GM21825 (cell line): ENCODE measurements around the gene IER3.

Source experiments
- ATAC-seq: cut with Tn5 transposase; IDR thresholded peaks from one replicate; pipeline ENCODE4 v1.9.1; 2021; ENCODE audit warnings: mild to moderate bottlenecking, moderate library complexity; ENCODE audit not compliant: unreplicated experiment

IER3 gene

DNA sequence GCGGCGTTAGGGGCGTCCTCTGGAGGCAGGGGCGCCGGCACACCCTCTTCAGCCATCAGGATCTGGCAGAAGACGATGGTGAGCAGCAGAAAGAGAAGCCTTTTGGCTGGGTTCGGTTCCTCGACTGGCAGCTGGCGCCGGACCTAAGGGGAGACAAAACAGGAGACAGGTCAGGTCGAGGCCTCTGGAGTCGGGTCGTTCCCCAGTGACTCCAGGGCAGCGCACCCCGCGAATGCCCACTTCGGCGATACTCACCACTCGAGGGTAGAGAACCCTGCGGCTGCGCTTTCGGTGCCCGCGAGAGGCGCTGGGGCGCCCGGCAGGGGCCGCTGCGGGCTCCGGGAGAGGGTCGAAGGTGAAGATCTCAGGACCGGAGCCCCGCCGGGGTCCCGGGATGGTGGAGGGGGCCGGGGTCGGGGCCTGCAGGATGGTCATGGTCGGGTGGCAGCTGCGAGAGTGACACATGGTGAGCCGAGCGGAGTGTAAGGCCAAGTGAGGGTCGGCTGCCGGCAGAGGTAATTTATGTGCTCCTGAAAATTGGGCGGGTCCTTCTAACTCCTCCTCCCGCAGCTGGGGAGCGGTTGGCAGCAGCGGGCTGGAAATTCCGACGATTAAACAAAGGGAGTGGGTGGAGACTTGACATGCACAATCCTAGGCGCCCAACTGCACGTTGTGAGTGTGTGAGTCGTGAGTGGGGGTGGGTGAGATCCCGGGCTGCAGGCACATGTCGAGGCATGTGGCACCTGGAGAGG lies at the start of gene IER3:
Gene IER3, minus strand, starts transcription at position 494 of the 752 bp plus-strand sequence. Its CDS starts 29 bp downstream, at position 465.
- peak; percentile 24 for ATAC-seq

- ATAC-seq = no peak
Observed at GRCh38 chr6:30793521-30794194, 49.3 kb upstream of the IER3 start.

DNA sequence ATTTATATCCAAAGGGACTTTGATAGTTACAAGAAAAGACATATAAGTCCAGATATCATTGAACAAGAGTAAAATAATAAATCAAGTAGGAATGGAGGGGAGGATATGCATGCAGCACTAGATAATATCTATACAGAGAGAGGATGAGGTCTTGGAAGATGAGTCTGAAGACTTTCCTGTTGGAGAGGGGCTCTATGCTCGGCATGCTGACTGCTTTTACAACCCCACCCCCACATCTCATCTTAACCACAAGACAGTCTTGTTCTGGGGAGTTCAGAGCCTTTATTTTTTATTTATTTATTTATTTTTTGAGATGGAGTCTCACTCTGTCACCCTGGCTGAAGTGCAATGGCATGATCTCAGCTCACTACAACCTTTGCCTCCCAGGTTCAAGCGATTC lies 48.4 kb upstream of the IER3 start:
- ATAC-seq = no peak

DNA sequence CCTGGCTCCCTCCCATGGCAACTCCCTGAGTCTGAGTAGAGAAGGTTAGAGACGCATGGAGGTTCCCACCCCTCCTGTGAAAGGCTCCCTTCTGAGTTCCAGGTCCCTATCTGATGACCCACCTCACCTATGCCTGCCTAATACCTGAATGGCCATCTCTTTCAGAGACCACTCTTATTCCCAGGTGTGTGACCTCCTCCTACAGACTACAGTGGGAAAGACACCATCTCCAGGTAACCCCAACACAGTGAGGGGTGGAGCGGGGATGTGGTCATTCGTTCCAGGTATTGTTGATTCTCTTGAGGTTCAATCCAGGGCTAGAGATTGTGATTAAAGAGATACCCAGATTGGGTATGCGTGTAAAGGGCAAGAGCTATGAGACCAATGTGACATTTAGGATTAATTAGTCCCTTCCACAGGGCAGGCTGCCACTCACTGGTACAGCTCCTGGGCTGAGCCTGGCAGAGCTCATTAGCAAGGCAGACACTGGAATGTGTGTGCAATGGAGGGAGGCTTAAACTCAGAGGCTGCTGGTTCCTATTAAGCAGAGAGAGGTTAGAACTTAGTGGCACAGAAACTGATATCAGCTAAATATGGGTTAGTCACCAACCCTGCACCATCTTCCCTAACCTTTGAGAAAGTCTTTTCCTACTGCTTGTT lies 46.5 kb upstream of the IER3 start:
- ATAC-seq = no peak

DNA sequence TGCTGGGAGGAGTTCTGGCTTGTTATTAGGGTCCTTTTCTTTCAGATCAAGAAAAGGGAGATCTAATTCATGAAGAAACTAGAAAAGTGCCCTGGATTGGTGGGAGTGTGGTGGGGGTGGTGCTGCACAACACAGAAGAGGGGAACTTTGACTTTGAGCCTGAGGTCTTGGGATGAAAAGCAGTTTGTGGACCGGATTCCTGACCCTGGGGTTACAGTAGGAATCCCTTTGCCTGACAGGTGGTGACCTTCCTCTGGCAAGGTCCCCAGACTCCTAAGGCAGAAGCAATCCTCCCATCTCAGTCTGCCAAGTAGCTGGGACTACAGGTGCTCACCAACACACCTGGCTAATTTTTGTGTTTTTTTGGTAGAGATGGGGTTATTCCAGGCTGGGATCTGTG lies 45.3 kb upstream of the IER3 start:
- ATAC-seq = no peak

GRCh38 chr6:30787954-30788353 lies 43.6 kb upstream of the IER3 start:
- ATAC-seq = no peak

DNA sequence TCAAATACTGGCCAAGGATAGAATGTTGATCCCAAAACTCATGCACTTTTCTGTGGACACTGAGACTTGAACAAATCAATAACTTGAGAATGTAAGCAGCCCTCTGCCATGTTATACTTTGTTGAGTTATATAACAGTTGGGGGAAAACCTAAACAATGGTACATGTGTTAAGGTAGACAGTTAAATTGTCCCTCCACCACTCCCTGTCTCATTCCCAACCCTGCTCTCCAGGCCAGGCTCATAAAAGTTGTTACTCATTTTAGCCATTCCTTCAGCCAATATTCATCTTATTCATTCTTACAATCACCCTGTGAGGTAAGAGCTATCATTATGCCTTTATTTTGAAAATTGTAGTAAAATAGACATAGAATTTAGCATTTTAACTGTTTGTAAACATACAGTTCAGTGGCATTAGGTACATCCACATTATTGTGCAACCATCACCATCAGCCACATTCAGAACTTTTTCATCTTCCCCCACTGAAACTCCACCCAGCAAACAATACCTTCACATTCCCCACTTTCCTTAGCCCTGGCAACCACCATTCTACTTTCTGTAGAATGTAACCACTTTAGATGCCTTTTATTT lies 38.2 kb upstream of the IER3 start:
- no peak for ATAC-seq

- peak; percentile 60 for ATAC-seq
Observed at GRCh38 chr6:30781743-30782424, 37.5 kb upstream of the IER3 start.

- ATAC-seq = no peak
Observed at GRCh38 chr6:30781395-30781742, 37.0 kb upstream of the IER3 start.

GRCh38 chr6:30780642-30780920 lies 36.2 kb upstream of the IER3 start:
- no peak for ATAC-seq

DNA sequence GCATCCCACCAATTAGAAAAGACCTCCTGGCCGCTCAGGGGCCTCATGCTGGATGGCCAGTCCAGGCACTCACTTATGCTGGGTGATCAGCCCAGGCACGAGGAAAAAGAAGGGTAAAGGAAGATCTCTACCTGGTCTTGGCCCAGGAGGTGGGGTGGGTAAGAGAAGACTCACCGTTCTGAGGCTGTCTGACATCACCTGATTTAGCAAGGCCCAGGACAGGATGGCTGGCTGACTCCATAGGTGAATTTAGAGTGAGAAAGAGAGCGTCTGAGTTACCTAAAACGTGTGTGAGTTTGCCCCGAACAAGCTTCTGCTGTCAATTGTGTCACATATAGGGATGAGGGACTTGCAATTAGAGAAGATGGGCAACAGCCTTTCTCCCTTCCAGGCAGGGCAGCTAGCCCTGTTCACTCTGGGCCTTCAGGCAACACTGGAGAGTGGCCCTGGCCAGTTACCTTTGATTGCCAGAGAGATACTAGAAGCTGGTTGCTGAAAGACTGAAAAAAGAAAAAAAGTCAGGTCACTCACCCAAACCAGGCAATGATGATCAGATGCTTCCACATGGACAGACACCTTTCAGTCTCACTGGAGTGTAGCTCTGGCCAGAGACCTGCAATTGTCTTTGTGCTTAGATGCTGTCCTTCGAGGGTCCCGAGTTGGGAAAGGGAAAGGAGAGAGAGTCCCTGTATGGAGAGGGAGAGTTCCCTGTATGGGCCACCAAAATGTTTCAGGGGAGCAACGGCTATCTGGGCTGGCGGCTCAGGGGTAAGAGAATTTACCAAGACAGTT lies 35.7 kb upstream of the IER3 start:
- ATAC-seq = no peak

GRCh38 chr6:30778001-30778635 lies 33.8 kb upstream of the IER3 start:
- ATAC-seq = no peak

DNA sequence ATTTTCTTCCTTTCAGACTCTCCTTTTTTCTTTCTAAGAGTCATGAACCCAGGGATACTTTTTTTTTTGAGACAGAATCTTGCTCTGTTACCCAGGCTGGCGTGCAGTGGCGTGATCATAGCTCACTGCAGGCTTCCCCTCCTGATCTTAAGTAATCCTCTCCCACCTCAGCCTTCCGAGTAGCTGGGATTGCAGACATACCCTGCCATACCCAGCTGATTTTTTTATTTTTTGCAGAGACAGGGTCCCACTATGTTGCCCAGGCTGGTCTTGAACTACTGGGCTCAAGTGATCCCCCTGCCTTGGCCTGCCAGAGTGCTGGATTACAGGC lies 32.8 kb upstream of the IER3 start:
- no peak for ATAC-seq

GRCh38 chr6:30776390-30777154 lies 32.2 kb upstream of the IER3 start:
- ATAC-seq = no peak

GRCh38 chr6:30775104-30775503 lies 30.8 kb upstream of the IER3 start:
- ATAC-seq = no peak

DNA sequence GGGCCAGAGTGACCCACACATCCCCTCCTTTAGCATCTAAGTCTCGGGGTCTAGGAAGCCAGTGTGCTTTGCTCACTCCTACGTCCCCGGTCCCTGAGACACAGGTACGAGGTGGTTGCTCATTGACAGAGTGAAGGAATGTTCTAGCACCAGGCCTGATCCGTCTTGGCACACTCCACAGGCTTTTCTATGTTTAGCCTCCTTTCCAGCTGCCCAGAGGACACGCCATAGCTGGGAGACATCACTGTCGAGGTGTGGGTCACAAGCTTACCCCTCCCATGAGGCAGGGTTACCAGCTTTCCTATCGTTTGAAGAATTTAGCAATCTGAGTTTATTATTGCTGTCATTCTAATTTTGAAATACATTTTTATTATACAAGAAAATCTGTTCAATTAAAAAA lies 30.4 kb upstream of the IER3 start:
- no peak for ATAC-seq

DNA sequence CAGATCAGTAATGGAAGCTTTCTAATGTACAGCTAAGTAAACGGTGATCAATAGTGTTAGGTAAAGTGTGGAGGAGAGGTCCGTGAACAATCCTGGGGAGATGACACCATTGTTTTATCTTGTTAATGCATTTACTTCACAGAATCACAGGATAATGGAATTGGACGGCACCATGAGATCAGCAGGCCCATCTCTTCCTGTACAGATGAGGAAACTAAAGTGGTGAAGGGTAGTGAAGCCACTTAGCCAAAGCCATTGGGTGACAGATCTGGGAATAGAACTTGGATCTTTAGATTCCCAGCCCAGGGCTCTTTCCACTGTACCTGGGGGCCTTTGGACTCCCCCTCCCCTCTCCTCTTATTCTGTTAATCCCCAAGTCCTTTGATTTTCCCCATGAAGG lies 26.2 kb upstream of the IER3 start:
- no peak for ATAC-seq

DNA sequence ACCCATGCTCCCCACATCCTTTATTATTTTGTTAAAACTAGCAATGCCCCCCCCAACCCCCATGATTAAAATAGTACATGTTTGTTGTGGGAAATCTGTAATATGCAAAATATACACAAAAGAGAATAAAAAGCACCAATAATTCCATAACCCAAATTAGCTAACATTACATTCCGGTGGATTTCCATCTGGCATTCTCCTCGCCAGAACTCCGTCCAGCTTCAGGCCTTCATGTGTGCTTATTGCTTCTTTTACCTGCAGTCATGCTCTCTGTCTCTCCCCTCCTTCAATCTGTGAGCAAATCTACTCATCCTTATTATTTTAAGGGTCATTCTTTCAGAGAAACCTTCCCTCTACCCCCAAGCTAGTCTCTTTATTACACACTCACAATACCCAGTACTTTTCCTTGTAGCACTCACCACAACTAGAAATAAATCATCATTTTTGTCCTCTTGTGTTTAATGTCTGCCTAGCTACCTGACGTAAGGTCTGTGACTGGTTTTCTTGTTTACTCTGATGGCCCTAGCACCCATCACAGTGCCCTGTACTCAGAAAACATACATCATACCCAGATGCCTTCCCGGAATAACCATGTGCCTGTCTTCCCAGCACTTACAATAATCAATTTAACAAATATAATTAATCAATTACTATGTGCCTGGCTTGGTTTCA lies 25.6 kb upstream of the IER3 start:
- no peak for ATAC-seq
